PC-9 (cell line): Measurements from ENCODE around the gene MEX3A. TPM values are rescaled to one million over a fixed set of nuclear protein-coding genes. Genes with fewer than 3 reads are reported as not detected.

Experiments
- Bru-seq: library from RNA; stranded (reverse); fragments of 400-500 nt; gene quantifications from one replicate; lab custom pipeline; 2021; lab: Mats Ljungman, UMichigan
- BruChase-seq, 2 experiments: library from RNA; stranded (reverse); fragments of 400-500 nt; gene quantifications; one replicate each; lab custom pipeline; 2021; lab: Mats Ljungman, UMichigan
- BruUV-seq: library from RNA; stranded (reverse); fragments of 400-500 nt; replicated peaks from 2 replicates; lab custom pipeline; 2021; lab: Mats Ljungman, UMichigan
- CTCF ChIA-PET: fragments of 300-600 bp; sonication (Branson Sonifier 250); formaldehyde crosslinking; loops from one replicate; lab custom pipeline; 2022; ENCODE audit warnings: antibody characterized with exemption; lab: Charles Lee
- POLR2A ChIA-PET: fragments of 300-600 bp; sonication (Branson Sonifier 250); formaldehyde crosslinking; loops from one replicate; lab custom pipeline; 2022; ENCODE audit warnings: antibody characterized with exemption; ENCODE audit not compliant: unreplicated experiment; lab: Charles Lee
- DNase-seq, 2 experiments: peaks; one replicate each; pipeline versions ENCODE4 v3.0.0 to v3.0.0-alpha.2; 2015 to 2022; ENCODE audit warnings: mixed read lengths in 1 of 2
- H2AFZ ChIP-seq: fragments of 200-600 bp; sonication (generic); 2 replicates; pipeline ENCODE4 v1.8.1; 2017; ENCODE audit warnings: antibody characterized with exemption
- H3F3A ChIP-seq: fragments of 200-600 bp; sonication (generic); 2 replicates; pipeline ENCODE4 v1.8.1; 2017; ENCODE audit warnings: antibody characterized with exemption, mild to moderate bottlenecking, low read depth; ENCODE audit not compliant: insufficient read depth
- H3K27ac ChIP-seq: fragments of 200-600 bp; sonication (generic); 2 replicates; pipeline ENCODE4 v1.6.1; 2016; ENCODE audit warnings: mixed run types
- H3K27me3 ChIP-seq: fragments of 200-600 bp; sonication (generic); 2 replicates; pipeline ENCODE4 v1.6.1; 2016; ENCODE audit warnings: low read depth, mixed run types; ENCODE audit not compliant: insufficient read depth
- H3K36me3 ChIP-seq: fragments of 200-600 bp; sonication (generic); 2 replicates; pipeline ENCODE4 v1.6.1; 2016; ENCODE audit warnings: low read depth, mixed run types
- H3K4me1 ChIP-seq: fragments of 200-600 bp; sonication (generic); replicated peaks from 2 replicates; pipeline ENCODE4 v1.6.1; 2016; ENCODE audit warnings: mixed run types; ENCODE audit not compliant: insufficient read depth
- H3K4me2 ChIP-seq: fragments of 200-600 bp; sonication (generic); 2 replicates; pipeline ENCODE4 v1.6.1; 2017; ENCODE audit warnings: mixed run types
- H3K4me3 ChIP-seq: fragments of 200-600 bp; sonication (generic); 2 replicates; pipeline ENCODE4 v1.6.1; 2016; ENCODE audit warnings: mixed run types
- H3K79me2 ChIP-seq: fragments of 200-600 bp; sonication (generic); 2 replicates; pipeline ENCODE4 v1.6.1; 2017; ENCODE audit warnings: low read depth, mixed run types
- H3K9me2 ChIP-seq: fragments of 200-600 bp; sonication (generic); 2 replicates; pipeline ENCODE4 v1.8.1; 2017; ENCODE audit warnings: mild to moderate bottlenecking; ENCODE audit not compliant: insufficient read depth
- H3K9me3 ChIP-seq: fragments of 200-600 bp; sonication (generic); 2 replicates; pipeline ENCODE4 v1.8.1; 2016; ENCODE audit warnings: low read depth; ENCODE audit not compliant: insufficient read depth
- H4K20me1 ChIP-seq: fragments of 200-600 bp; sonication (generic); 2 replicates; pipeline ENCODE4 v1.8.1; 2017; ENCODE audit not compliant: insufficient read depth
- EZH2 ChIP-seq: fragments of 200-600 bp; sonication (generic); IDR thresholded peaks from 2 replicates; pipeline ENCODE4 v1.8.0; 2017; ENCODE audit warnings: antibody characterized with exemption, low read depth
- intact Hi-C: fragments of 100-400 bp; cut with micrococcal nuclease; formaldehyde crosslinking; loops from one replicate; pipeline ENCODE4 v1.10.0; 2022; ENCODE audit not compliant: unreplicated experiment
- long read RNA-seq: library from polyadenylated mRNA; stranded (forward); transcript quantifications from one replicate; pipeline ENCODE4 v2.0.0, GENCODE V29; 2022
- total RNA-seq: library from RNA; stranded (reverse); gene quantifications from 2 replicates; pipeline ENCODE4 v1.2.3, GENCODE V29; 2021
- TF ChIP-seq, protein P1 (sequence below): fragments of 200-600 bp; sonication (generic); conservative IDR thresholded peaks from 2 replicates; pipeline ENCODE4 v1.6.1; 2017; ENCODE audit warnings: mixed run types, antibody characterized with exemption, mild to moderate bottlenecking, moderate library complexity

Gene MEX3A, protein sequence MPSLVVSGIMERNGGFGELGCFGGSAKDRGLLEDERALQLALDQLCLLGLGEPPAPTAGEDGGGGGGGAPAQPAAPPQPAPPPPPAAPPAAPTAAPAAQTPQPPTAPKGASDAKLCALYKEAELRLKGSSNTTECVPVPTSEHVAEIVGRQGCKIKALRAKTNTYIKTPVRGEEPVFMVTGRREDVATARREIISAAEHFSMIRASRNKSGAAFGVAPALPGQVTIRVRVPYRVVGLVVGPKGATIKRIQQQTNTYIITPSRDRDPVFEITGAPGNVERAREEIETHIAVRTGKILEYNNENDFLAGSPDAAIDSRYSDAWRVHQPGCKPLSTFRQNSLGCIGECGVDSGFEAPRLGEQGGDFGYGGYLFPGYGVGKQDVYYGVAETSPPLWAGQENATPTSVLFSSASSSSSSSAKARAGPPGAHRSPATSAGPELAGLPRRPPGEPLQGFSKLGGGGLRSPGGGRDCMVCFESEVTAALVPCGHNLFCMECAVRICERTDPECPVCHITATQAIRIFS
- total RNA-seq (6.6 and 7.2 TPM in 2 replicates), Bru-seq, nascent RNA (percentile 44 among the genes with signal in this experiment), BruChase-seq, experiment 1, labeled RNA remaining after a 2-hour chase (percentile 65 among the genes with signal in this experiment), BruChase-seq, experiment 2, labeled RNA remaining after a 6-hour chase (percentile 62 among the genes with signal in this experiment)
- long read RNA-seq, partial matches to known transcripts, result 0 of 5 reads
- long read RNA-seq, other reads (novel, unspliced or antisense), result 5 of 5 reads

DNA sequence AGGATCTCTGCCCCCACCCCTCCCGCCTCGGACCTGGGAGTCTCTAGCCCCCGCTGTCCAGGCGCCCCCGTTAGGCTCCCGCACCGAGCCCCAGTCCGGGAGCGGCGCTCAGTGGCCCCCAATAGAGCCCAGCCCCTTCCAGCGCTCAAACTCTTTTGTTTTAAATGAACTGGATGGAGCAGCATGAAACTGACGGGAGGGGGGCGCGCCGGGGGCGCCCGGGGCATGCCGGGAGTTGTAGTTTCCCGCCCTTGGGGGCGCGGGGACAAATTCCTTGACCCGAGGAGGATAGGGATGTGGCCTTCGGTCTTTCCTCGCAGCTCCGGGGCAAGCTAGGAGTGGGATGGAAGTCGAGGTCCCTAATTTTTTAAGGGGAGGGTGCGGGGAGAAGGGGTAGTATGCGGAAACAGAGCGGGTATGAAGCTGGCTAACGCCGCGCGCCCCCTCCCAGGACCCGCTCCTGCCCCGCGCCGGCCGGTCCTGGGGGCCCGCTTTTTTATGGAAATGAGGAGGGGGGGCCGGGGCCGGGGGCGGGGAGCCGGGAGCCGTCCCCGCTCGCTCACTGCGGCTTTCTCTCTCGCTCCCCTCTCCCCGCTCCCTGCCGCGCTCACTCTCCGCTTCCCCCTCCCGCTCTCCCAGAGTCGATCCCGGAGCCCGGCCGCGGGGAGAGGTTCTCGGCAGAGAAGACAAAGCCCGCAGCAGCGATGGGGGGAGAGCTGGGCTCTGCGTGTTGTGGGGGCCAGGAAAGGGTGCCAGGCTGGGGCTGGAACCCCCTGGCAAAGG, at the start of gene MEX3A:
TSS of gene MEX3A (minus strand) at position 157 of the 783 bp plus-strand sequence. CDS start 467 bp downstream, outside the sequence.
- Histone ChIP-seq H3K27ac (no peak within 1 kb of the TSS), H4K20me1 (no peaks in the 10 kb centered on the region)

DNA sequence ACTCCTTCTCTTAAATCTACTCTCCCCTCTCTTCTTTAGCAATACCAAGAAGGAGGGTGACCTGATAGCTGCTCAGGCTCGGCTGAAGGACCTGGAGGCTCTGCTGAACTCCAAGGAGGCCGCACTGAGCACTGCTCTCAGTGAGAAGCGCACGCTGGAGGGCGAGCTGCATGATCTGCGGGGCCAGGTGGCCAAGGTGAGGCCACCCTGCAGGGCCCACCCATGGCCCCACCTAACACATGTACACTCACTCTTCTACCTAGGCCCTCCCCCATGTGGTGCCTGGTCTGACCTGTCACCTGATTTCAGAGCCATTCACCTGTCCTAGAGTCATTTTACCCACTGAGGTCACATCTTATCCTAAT, 48.3 kb upstream of the MEX3A start:
- no peaks in the 10 kb centered on the region for H3K27me3 ChIP-seq
- H3K9me2 ChIP-seq, result no peaks in the 10 kb centered on the region
- TF ChIP-seq, protein P1, sequence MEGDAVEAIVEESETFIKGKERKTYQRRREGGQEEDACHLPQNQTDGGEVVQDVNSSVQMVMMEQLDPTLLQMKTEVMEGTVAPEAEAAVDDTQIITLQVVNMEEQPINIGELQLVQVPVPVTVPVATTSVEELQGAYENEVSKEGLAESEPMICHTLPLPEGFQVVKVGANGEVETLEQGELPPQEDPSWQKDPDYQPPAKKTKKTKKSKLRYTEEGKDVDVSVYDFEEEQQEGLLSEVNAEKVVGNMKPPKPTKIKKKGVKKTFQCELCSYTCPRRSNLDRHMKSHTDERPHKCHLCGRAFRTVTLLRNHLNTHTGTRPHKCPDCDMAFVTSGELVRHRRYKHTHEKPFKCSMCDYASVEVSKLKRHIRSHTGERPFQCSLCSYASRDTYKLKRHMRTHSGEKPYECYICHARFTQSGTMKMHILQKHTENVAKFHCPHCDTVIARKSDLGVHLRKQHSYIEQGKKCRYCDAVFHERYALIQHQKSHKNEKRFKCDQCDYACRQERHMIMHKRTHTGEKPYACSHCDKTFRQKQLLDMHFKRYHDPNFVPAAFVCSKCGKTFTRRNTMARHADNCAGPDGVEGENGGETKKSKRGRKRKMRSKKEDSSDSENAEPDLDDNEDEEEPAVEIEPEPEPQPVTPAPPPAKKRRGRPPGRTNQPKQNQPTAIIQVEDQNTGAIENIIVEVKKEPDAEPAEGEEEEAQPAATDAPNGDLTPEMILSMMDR, result peak; percentile 22; the same call in 1 of the 2 replicates
- no peak for TF ChIP-seq EZH2
- intact Hi-C loops, result loop anchor here (1.0 to 2.0 kb wide), 5 partner anchors 16 to 192 kb away; partner anchors contain the start of gene LMNA
- peaks cover 70% of the 10 kb centered on the region for H3K79me2 ChIP-seq
- H3K36me3 ChIP-seq, result peaks cover 32% of the 10 kb centered on the region
- peaks cover 67% of the 10 kb centered on the region for H3F3A ChIP-seq
- H3K4me2 ChIP-seq, result peak overlapping the region; percentile 61
- peaks cover 50% of the 10 kb centered on the region for H3K4me1 ChIP-seq
- DNase-seq, result no peak
- no peak overlapping the region for H2AFZ ChIP-seq
- no TSS peak for BruUV-seq
- no peak overlapping the region for H3K4me3 ChIP-seq
- H4K20me1 ChIP-seq, result peaks cover 22% of the 10 kb centered on the region
- no peaks in the 10 kb centered on the region for H3K9me3 ChIP-seq
- peak overlapping the region; percentile 98 for H3K27ac ChIP-seq
- POLR2A ChIA-PET, result interaction anchor here (0.6 to 1.1 kb wide), 7 partner anchors 11 to 371 kb away, joined by 3 to 6 read pairs (median 6); no protein-coding TSS in a partner anchor
- CTCF ChIA-PET, result interaction anchor here (0.8 to 3.1 kb wide), 5 partner anchors 17 to 43 kb away, joined by 3 to 31 read pairs (median 6); no protein-coding TSS in a partner anchor

More for the DNA sequence above, at the start of gene MEX3A:
- peaks cover 21% of the 10 kb centered on the region for H3K4me1 ChIP-seq
- no TSS peak for BruUV-seq
- POLR2A ChIA-PET, result interaction anchor here (0.6 kb wide), 3 partner anchors 147 to 1090 kb away, joined by 3 to 10 read pairs (median 3); no protein-coding TSS in a partner anchor
- peaks cover 31% of the 10 kb centered on the region; the same call in 1 of the 2 replicates for H3F3A ChIP-seq
- H3K36me3 ChIP-seq, result no peaks in the 10 kb centered on the region
- H3K79me2 ChIP-seq, result no peaks in the 10 kb centered on the region
- CTCF ChIA-PET, result interaction anchor here (0.6 kb wide), 2 partner anchors 20 to 225 kb away, joined by 3 read pairs; no protein-coding TSS in a partner anchor
- intact Hi-C loops, result loop anchor here (2.0 kb wide), 1 partner anchor 22 kb away; the partner anchor contains the start of gene RAB25
- H3K4me2 ChIP-seq, result peak within 1 kb of the TSS; percentile 99
- H3K4me3 ChIP-seq, result peak within 1 kb of the TSS; percentile 100
- no peaks in the 10 kb centered on the region for H3K27me3 ChIP-seq
- DNase-seq, result peak; percentile 44 to 79
- peak within 1 kb of the TSS; percentile 96 for H2AFZ ChIP-seq
- no peaks in the 10 kb centered on the region for H3K9me2 ChIP-seq
- TF ChIP-seq, protein P1, result no peak
- no peak for TF ChIP-seq EZH2
- no peaks in the 10 kb centered on the region for H3K9me3 ChIP-seq
